Transverse colon (tissue), 3 donors: ENCODE data around the gene SLC7A14.

ENCODE experiments used
- CTCF ChIP-seq, 5 experiments: fragments of 200-600 bp in 3 of 5; fragments of 450-650 bp in 2 of 5; sonication (generic) in 3 of 5; IDR thresholded peaks; 1 replicate in 2 of 5; 2 replicates in 3 of 5; pipeline ENCODE4 v1.5.1; 2016 to 2017; ENCODE audit warnings: antibody characterized with exemption in 5 of 5, inconsistent platforms in 3 of 5, mild to moderate bottlenecking in 2 of 5, moderate library complexity in 1 of 5
- POLR2A ChIP-seq: fragments of 450-650 bp; IDR thresholded peaks from one replicate; pipeline ENCODE4 v1.6.1; 2016; ENCODE audit warnings: antibody characterized with exemption, mild to moderate bottlenecking, moderate library complexity

GRCh38 chr3:170542704-170543103 lies 43.2 kb downstream of the SLC7A14 start:
- TF ChIP-seq CTCF (IDR thresholded peaks at IDR 0.05) (no peak), POLR2A (no peak)
